ENCODE data around the gene NECTIN4. TPM values are rescaled to one million over a fixed set of nuclear protein-coding genes. Genes with fewer than 3 reads are reported as not detected.
"Not testable (repeated sequence)": the region's sequence is repeated elsewhere in the genome, so short reads cannot be mapped to it uniquely, and the experiment has no call there.

Gene NECTIN4
- total and polyA plus RNA-seq, 8 donors, result 5.6 to 11.2 (median 9.3) TPM

GRCh38 chr1:161068306-161069234 is 20.8 kb downstream of the NECTIN4 start:
- no peak for TF ChIP-seq CTCF (IDR thresholded peaks at IDR 0.05)
- intact Hi-C loops (cut with DNase I), result no loop called here
- H3K4me3 ChIP-seq, result peak overlapping the region; percentile 21 to 64
- no peaks in the 10 kb centered on the region for H3K27me3 ChIP-seq
- peak; percentile 83 for ATAC-seq
- DNase-seq, result peak in 2 of 4 donors; percentile 84 to 91
- H3K9me3 ChIP-seq, result no peaks in the 10 kb centered on the region
- H3K36me3 ChIP-seq, result no peaks in the 10 kb centered on the region
- peak overlapping the region; percentile 81 to 98 for H3K27ac ChIP-seq
- peaks cover 0 to 55% of the 10 kb centered on the region in 2 donors for H3K4me1 ChIP-seq

- ATAC-seq (no peak), DNase-seq (no peak)
- intact Hi-C loops (cut with DNase I), result no loop called here
- H3K9me3 ChIP-seq, result no peaks in the 10 kb centered on the region
- no peak overlapping the region for H3K27ac ChIP-seq
- H3K4me3 ChIP-seq, result peak overlapping the region in 1 of 2 donors; percentile 64
- peaks cover 0 to 6% of the 10 kb centered on the region in 2 donors for H3K36me3 ChIP-seq
- H3K4me1 ChIP-seq, result peaks cover 0 to 58% of the 10 kb centered on the region in 2 donors
- TF ChIP-seq CTCF (IDR thresholded peaks at IDR 0.05), result no peak
- H3K27me3 ChIP-seq, result no peaks in the 10 kb centered on the region
Observed at GRCh38 chr1:161066694-161067093, 22.7 kb downstream of the NECTIN4 start.

GRCh38 chr1:161065681-161066080 is 23.7 kb downstream of the NECTIN4 start:
- H3K4me3 ChIP-seq; H3K27ac ChIP-seq; DNase-seq; intact Hi-C loops (cut with DNase I); H3K27me3 ChIP-seq; H3K9me3 ChIP-seq; ATAC-seq: not testable (repeated sequence)
- Histone ChIP-seq H3K4me1 (peaks cover 0 to 52% of the 10 kb centered on the region in 2 donors), H3K36me3 (peaks cover 0 to 12% of the 10 kb centered on the region in 2 donors)

GRCh38 chr1:161063936-161064335 is 25.4 kb downstream of the NECTIN4 start:
- H3K9me3 ChIP-seq; H3K27ac ChIP-seq; DNase-seq; H3K4me3 ChIP-seq; ATAC-seq; intact Hi-C loops (cut with DNase I); H3K27me3 ChIP-seq: not testable (repeated sequence)
- Histone ChIP-seq H3K36me3 (peaks cover 0 to 25% of the 10 kb centered on the region in 2 donors), H3K4me1 (peaks cover 0 to 41% of the 10 kb centered on the region in 2 donors)

GRCh38 chr1:161061419-161061818 is 27.9 kb downstream of the NECTIN4 start:
- intact Hi-C loops (cut with DNase I), result no loop called here
- Histone ChIP-seq H3K4me3 (no peak overlapping the region), H3K4me1 (peaks cover 0 to 24% of the 10 kb centered on the region in 2 donors), H3K36me3 (peaks cover 0 to 50% of the 10 kb centered on the region in 2 donors), H3K27ac (no peak overlapping the region), H3K9me3 (no peaks in the 10 kb centered on the region), H3K27me3 (no peaks in the 10 kb centered on the region)
- DNase-seq (no peak), ATAC-seq (no peak)
- TF ChIP-seq CTCF (IDR thresholded peaks at IDR 0.05), result no peak

GRCh38 chr1:161059293-161059692 is 30.1 kb downstream of the NECTIN4 start:
- no peaks in the 10 kb centered on the region for H3K9me3 ChIP-seq
- no peak overlapping the region for H3K27ac ChIP-seq
- intact Hi-C loops (cut with DNase I), result no loop called here
- peaks cover 0 to 7% of the 10 kb centered on the region in 2 donors for H3K4me1 ChIP-seq
- ATAC-seq, result no peak
- no peak overlapping the region for H3K4me3 ChIP-seq
- peaks cover 0 to 9% of the 10 kb centered on the region in 2 donors for H3K27me3 ChIP-seq
- peaks cover 0 to 69% of the 10 kb centered on the region in 2 donors for H3K36me3 ChIP-seq
- no peak for TF ChIP-seq CTCF (IDR thresholded peaks at IDR 0.05)
- no peak for DNase-seq
